ENCODE measurements around the gene ANXA5.
"Not testable (repeated sequence)": the region's sequence is repeated elsewhere in the genome, so short reads cannot be mapped to it uniquely, and the experiment has no call there.

Gene ANXA5

GRCh38 chr4:121676345-121677075, 20.3 kb downstream of the ANXA5 start:
- DNase-seq = no peak

DNA sequence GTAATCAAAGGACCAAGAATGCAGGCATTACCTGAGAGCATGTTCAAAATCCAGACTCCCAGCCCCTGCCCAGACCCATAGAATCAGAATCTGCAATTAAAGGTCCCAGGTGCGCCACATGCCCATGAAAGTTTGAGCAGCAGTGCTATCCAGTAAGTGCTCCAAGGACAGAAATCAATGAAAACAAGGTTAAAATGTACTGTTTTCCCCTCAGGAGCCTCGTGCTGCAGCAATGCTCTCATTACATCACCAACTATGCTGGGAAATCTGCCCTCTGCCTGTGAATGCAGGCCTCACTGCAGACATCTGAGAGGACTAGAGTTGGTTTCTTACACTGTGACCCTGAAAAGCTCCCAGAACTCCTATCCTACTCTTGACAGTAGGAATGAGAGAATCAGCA, 21.1 kb downstream of the ANXA5 start:
- DNase-seq = no peak

GRCh38 chr4:121674696-121675095, 22.1 kb downstream of the ANXA5 start:
- no peak for DNase-seq

DNA sequence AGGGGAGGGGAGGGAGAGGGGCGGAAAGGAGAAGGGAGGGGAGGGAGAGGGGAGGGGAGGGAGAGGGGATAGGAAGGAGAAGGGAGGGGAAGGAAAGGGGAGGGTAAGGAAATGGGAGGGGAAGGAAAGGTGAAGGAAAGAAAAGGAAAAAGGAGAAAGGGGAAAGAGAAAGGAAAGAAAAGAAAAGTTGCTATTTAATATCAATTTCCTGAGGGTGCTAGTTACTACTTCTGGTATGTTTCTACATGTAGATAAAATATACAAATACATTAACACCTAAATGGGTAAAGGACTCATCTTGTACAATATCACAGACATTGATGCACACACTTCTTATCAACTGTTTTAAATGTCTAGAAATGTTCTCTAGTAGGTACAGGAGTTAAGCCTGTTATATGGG, 22.6 kb downstream of the ANXA5 start:
- DNase-seq = no peak

- DNase-seq = no peak
Observed at GRCh38 chr4:121669163-121669550, 27.6 kb downstream of the ANXA5 start.

DNA sequence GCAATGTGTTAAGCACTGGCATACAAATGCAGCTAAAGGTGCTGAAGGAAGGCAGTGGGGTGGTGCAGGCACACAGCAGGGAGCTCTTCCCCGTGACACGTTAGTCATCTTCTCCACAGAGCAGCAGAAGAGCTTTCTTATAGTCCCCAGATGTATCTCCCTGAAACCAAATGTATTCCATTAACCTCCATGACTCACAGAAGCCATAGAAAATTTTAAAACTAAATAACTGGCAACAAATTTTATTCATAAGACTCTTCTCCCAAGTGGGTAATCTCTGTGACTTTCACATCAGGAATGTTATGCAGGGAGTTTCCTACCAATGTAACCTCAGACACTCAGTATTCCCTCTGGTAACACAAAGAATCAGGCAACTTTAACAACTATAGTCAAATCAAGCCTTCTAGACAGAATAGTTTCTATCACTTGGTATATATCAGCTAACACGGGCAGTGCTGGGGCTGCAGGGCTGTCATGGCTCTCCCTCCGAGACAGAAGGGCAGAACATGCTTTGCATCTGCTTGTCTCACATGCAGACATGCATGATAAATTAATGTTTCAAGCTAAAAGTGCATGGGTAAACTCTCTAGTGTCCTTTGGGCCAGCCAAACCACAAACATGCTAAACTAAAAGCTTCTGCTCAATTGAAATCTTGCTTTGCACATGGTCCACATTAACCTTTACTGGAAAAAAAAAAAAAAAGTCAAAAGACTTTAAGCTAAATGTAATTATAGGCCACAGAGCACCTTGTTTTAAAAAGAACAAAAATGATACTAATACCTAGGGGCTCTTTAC, 28.2 kb downstream of the ANXA5 start:
- DNase-seq = no peak

DNA sequence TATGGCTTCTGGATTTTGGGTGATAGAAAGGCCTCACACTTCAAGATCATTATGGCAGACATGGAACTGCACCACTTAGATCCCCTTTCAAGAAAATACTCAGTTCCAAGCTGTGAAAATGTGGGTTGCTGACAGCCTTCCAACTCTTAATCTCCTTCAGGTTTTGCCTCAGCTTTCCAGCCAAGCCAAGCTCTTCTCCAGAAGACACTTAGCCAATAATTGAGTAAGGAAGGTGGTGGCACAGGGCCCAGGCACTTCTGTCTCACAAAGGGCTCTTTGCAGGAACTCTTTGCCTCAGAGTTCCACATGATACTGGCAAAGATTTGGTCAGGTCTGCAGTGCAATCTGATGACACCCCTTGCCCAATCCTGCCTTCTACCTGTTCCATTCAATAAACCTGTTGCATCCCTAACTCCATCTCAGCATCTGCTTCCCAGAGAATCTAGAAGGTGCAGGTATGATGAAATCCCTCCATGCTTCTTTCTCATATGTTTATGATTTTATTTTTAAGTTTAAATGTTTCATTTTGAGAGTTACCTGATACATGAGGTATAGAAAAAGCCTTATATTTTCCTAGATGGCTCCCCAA, 30.6 kb downstream of the ANXA5 start:
- DNase-seq = no peak

GRCh38 chr4:121665371-121665770, 31.4 kb downstream of the ANXA5 start:
- DNase-seq = no peak

- DNase-seq = no peak
Observed at GRCh38 chr4:121662225-121662624, 34.6 kb downstream of the ANXA5 start.

DNA sequence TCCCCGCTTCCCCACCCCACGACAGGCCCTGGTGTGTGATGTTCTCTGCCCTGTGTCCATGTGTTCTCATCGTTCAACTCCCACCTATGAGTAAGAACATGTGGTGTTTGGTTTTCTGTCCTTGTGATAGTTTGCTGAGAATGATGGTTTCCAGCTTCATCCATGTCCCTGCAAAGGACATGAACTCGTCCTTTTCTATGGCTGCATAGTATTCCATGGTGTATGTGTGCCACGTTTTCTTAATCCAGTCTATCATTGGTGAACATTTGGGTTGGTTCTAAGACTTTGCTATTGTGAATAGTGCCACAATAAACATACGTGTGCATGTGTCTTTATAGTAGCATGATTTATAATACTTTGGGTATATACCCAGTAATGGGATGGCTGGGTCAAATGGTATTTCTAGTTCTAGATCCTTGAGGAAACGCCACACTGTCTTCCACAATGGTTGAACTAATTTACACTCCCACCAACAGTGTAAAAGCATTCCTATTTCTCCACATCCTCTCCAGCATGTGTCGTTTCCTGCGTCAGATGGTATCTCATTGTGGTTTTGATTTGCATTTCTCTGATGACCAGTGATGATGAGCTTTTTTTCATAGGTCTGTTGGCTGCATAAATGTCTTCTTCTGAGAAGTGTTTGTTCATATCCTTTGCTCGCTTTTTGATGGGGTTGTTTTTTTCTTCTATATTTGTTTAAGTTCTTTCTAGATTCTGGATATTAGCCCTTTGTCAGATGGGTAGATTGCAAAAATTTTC, 36.4 kb downstream of the ANXA5 start:
- not testable (repeated sequence) for DNase-seq

DNA sequence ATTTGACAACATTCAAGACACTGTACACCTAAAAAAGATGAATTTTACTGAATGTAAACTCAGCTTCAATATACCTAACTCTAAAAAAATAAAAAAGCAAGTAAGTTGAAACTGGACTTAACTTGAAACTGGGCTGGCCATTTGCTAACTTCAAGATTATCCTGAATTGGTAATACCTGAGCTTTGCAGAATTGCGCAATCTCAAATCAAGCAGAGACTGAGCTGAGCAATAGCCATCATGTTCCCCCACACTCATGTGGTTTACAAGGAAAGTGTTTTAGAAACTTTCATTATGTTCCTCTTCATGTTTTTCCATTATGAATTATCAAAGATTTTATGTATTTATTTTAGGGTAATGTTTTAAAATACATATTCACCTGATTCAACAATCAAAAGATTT, 38.7 kb downstream of the ANXA5 start:
- DNase-seq = no peak

DNA sequence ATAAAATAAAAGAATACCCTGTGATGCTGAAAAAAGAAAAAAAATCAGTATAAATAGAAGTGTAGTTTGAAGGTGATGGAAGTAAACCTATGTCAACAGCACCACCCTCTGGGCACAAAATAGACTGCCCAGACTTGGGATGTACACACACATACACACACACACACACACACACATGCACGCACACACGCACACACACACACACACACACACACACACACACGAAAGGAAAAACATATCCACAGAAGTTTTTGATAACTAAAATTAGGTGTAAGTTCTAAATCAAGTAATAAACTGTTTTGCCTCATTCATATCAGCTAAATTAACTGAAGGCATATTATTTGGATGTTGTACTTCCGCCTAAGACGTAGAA, 40.5 kb downstream of the ANXA5 start:
- no peak for DNase-seq

DNA sequence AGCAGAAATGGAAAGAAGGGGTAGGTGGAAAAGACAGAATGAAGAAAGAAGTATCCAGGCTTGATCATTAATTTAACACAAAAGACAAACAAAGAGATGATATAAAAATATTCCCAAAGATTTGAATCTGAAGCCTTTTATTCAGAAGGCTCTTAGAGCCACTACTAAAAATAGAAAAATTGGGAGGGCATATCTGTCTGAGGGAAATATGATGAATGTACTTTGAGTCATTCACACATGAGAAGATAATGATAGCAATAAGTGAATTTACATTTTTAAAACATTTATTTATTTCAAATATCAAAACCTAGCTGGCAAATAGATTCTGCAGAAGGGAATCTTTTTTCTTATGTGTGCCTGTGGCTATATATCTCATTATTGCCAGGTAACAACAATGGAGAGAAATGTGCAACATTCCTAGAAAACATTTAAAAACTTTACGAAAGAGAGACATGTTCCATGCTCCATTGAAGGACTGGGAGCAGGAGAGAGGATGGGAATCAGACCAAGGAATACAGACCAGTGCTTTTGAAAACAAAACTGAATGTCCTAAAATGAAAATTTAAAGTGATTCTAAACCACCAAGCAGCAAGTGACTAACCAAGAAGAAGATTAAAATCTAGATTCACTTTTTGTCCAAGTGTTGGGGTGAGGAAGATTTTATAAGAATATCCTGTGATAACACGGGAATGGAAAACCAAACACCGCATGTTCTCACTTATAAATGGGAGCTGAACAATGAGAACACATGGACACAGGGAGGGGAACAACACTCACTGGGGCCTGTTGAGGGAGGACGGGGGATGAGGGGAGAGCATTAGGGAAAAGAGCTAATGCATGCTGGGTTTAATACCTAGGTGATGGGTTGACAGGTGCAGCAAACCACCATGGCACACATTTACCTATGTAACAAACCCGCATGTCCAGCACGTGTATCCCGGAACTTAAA, 41.2 kb downstream of the ANXA5 start:
- DNase-seq = no peak

DNA sequence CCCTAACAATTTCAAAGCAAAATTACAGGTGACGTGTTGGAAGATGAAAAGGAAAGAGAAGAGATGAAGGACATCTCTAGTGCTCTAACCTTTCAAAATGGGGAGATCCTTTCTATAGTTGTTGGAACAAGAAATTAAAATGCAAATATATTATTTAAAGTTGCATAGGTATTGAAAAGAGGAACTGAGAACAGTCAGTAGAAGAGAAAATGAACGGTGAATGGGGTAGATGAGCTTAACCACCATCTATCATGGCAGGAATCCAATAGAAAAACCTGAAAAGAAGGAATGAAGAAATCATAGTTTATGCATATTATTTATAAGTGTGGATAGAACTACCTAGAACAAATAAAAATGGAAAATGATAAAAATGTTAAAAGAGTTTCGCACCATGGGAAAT, 42.0 kb downstream of the ANXA5 start:
- no peak for DNase-seq

- no peak for DNase-seq
Observed at GRCh38 chr4:121653986-121654385, 42.8 kb downstream of the ANXA5 start.

GRCh38 chr4:121653214-121653613, 43.6 kb downstream of the ANXA5 start:
- DNase-seq = no peak

GRCh38 chr4:121651597-121651996, 45.2 kb downstream of the ANXA5 start:
- no peak for DNase-seq

DNA sequence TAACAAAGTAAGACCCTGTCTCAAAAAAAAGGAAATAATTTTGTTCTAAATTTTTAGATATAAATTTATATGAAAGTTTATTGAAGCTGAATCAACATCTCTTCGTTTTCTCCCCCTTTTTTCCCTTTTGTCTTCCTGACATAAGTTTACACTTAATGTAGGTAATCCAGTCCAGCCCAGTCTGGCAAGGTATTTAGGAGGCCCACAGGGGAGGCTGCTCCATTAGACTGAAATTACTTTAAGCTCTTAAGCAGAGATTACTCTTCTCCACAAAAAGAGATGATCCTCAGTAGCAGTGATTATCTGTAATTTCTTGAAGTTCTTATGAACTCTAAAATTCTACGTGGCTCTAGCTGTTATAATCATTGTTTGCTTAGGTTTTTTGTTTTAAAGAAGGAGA, 46.0 kb downstream of the ANXA5 start:
- DNase-seq = no peak

GRCh38 chr4:121648516-121648915, 48.3 kb downstream of the ANXA5 start:
- no peak for DNase-seq

GRCh38 chr4:121642876-121643585, 53.7 kb downstream of the ANXA5 start:
- no peak for DNase-seq

GRCh38 chr4:121642292-121642691, 54.5 kb downstream of the ANXA5 start:
- DNase-seq = no peak

Data from central memory CD4-positive, alpha-beta T cell (primary cell).